ENCODE data around the gene MIX23. TPM values are rescaled to one million over a fixed set of nuclear protein-coding genes. Genes with fewer than 3 reads are reported as not detected.

Gene MIX23
- total and polyA plus RNA-seq, 10 of the 15 experiments (the other 5 are each of a cell fraction or from before 2014, with no cell fraction given), result 30.0 to 176 (median 62.4) TPM

GRCh38 chr3:122406198-122406597, 23.2 kb upstream of the MIX23 start:
- in situ Hi-C loops (cut with MboI), result no loop called here
- ChIA-PET RAD21 (ENCODE audit: unreplicated experiment) (interaction anchor here (0.8 to 1.9 kb wide), 5 partner anchors 10 to 100 kb away, joined by 3 to 6 read pairs (median 4); partner anchors contain the start of genes FAM162A, MIX23 and WDR5B), POLR2A (interaction anchor here (0.6 to 2.6 kb wide), 5 partner anchors 10 to 135 kb away, joined by 3 to 16 read pairs (median 4); partner anchors contain the start of genes FAM162A and WDR5B), SMC1A (ENCODE audit: uncharacterized antibody, unreplicated experiment) (interaction anchor here (1.3 to 7.4 kb wide), 5 partner anchors 9 to 304 kb away, joined by 3 to 70 read pairs (median 6); no protein-coding TSS in a partner anchor), CTCF (interaction anchor here (0.9 to 5.4 kb wide), 6 partner anchors 9 to 360 kb away, joined by 3 to 28 read pairs (median 4); partner anchors contain the start of genes FAM162A and WDR5B)
- H3K9ac ChIP-seq (ENCODE audit: control insufficient read depth, insufficient read depth, low read length), result no peak overlapping the region
- peak; percentile 68 for ATAC-seq
- H3K4me3 ChIP-seq, result no peak overlapping the region
- H3K27ac ChIP-seq (ENCODE audit: control insufficient read depth, insufficient read depth), result no peak overlapping the region
- TF ChIP-seq RCOR1 (conservative IDR thresholded peaks at IDR 0.05; ENCODE audit: low read depth, low read length) (no peak), RAD51 (IDR thresholded peaks at IDR 0.05) (peak; percentile 26; the same call in 1 of the 2 replicates), MEF2B (IDR thresholded peaks at IDR 0.05; ENCODE audit: partially characterized antibody, poor library complexity, severe bottlenecking) (peak; percentile 67), JUNB (IDR thresholded peaks at IDR 0.05) (peak; percentile 63), HSF1 (IDR thresholded peaks at IDR 0.05; ENCODE audit: low read depth, low read length) (no peak), FOS (IDR thresholded peaks at IDR 0.05; ENCODE audit: borderline replicate concordance, extremely low read depth, insufficient read length) (no peak), RUNX3 (IDR thresholded peaks at IDR 0.05; ENCODE audit: low read length) (peak; percentile 32), ATF2 (IDR thresholded peaks at IDR 0.05; ENCODE audit: low read length) (peak; percentile 37; the same call in 1 of the 2 replicates), MEF2A (IDR thresholded peaks at IDR 0.05; ENCODE audit: insufficient read depth, low read depth, low read length) (peak; percentile 76; the same call in 1 of the 2 replicates), ATF7 (IDR thresholded peaks at IDR 0.05; ENCODE audit: low read depth) (peak; percentile 48)
- 5% methylated on average over 4 of the region's 4 CpGs for WGBS (ENCODE audit: insufficient coverage, insufficient replicate concordance, low lambda C conversion rate, missing lambda C conversion rate)
- no peaks in the 10 kb centered on the region for H3K9me3 ChIP-seq (replicated peaks; ENCODE audit: control insufficient read depth, insufficient read depth, low read length)
- FAIRE-seq, result no peak
- H3K79me2 ChIP-seq (ENCODE audit: control insufficient read depth, insufficient read depth, low read length), result no peaks in the 10 kb centered on the region; the same call in 1 of the 2 replicates
- H3K27me3 ChIP-seq (replicated peaks in 1 of 2; ENCODE audit: control insufficient read depth in 2 of 2, insufficient read depth in 2 of 2, low read length in 1 of 2), result no peaks in the 10 kb centered on the region
- no peaks in the 10 kb centered on the region for H4K20me1 ChIP-seq (ENCODE audit: control insufficient read depth, insufficient read depth)
- H3K4me2 ChIP-seq (ENCODE audit: control insufficient read depth, insufficient read depth), result no peak overlapping the region
- peaks cover 5 to 18% of the 10 kb centered on the region in 2 experiments for H3K36me3 ChIP-seq (ENCODE audit: control insufficient read depth in 2 of 2, insufficient read depth in 2 of 2, low read length in 1 of 2)
- intact Hi-C loops (cut with micrococcal nuclease; ENCODE audit: unreplicated experiment), result no loop called here
- no peak for DNase-seq (ENCODE audit: low read depth, low spot score)
- H2AFZ ChIP-seq (ENCODE audit: control insufficient read depth, low read depth, low read length), result no peak overlapping the region
- BruUV-seq (replicated peaks), result no TSS peak
- H3K4me1 ChIP-seq (ENCODE audit: control insufficient read depth, insufficient read depth, low read length), result no peaks in the 10 kb centered on the region

All from GM12878 (cell line).